GM12878 (cell line): ENCODE measurements around the gene NSL1.
"Not testable (repeated sequence)": the region's sequence is repeated elsewhere in the genome, so short reads cannot be mapped to it uniquely, and the experiment has no call there.

Experiments
- ATF2 ChIP-seq: IDR thresholded peaks from 2 replicates; pipeline ENCODE4 v1.6.1; 2012; ENCODE audit warnings: low read length, inconsistent platforms
- ATF3 ChIP-seq: IDR thresholded peaks from 2 replicates; pipeline ENCODE4 v1.6.1; 2011; ENCODE audit warnings: low read depth, mild to moderate bottlenecking, low read length, moderate library complexity, borderline replicate concordance; ENCODE audit errors: extremely low read depth
- GABPA ChIP-seq: IDR thresholded peaks from 2 replicates; pipeline ENCODE4 v1.6.1; 2014; ENCODE audit warnings: antibody characterized with exemption, low read depth, mild to moderate bottlenecking, inconsistent platforms
- MTA2 ChIP-seq: fragments of 450-650 bp; IDR thresholded peaks from 2 replicates; pipeline ENCODE4 v1.6.1; 2016; ENCODE audit warnings: low read depth, mild to moderate bottlenecking, moderate library complexity
- POLR2A ChIP-seq: IDR thresholded peaks from 2 replicates; pipeline ENCODE4 v1.6.1; 2011; ENCODE audit warnings: low read depth, mild to moderate bottlenecking, low read length
- SIN3A ChIP-seq: IDR thresholded peaks from 2 replicates; pipeline ENCODE4 v1.6.1; 2012; ENCODE audit warnings: low read depth, low read length, improper control_type of control experiment
- TF ChIP-seq, protein P1 (sequence below): fragments of 450-650 bp; conservative IDR thresholded peaks from 2 replicates; pipeline ENCODE4 v1.6.1; 2017; ENCODE audit warnings: mild to moderate bottlenecking, moderate library complexity
- TF ChIP-seq, protein P2 (sequence below): fragments of 450-650 bp; IDR thresholded peaks from 2 replicates; pipeline ENCODE4 v1.6.1; 2017; ENCODE audit warnings: mild to moderate bottlenecking, moderate library complexity
- TF ChIP-seq, protein P3 (sequence below), 3 experiments: IDR thresholded peaks in 2 of 3; conservative IDR thresholded peaks in 1 of 3; 2 replicates each; pipeline ENCODE4 v1.5.1; 2011; ENCODE audit warnings: low read depth in 3 of 3, low read length in 3 of 3, mild to moderate bottlenecking in 3 of 3, control low read depth in 2 of 3, moderate library complexity in 2 of 3, inconsistent platforms in 1 of 3, mixed read lengths in 1 of 3; ENCODE audit not compliant: control insufficient read depth in 2 of 3, insufficient read depth in 1 of 3; ENCODE audit errors: extremely low read depth in 1 of 3

DNA sequence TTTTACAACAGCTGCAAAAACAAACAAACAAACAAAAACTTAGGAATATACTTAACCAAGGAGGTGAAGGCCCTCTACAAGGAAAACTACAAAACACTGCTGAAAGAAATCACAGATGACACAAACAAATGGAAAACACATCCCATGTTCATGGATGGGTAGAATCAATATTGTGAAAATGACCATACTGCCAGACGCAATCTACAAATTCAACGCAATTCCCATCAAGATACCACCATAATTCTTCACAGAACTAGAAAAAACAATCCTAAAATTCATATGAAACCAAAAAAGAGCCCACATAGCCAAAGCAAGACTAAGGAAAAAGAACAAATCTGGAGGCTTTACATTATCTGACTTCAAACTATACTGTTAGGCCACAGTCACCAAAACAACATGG lies 24.8 kb downstream of the NSL1 start:
- not testable (repeated sequence) for TF ChIP-seq ATF3, GABPA, ATF2, SIN3A, POLR2A, MTA2
- TF ChIP-seq, protein P1, sequence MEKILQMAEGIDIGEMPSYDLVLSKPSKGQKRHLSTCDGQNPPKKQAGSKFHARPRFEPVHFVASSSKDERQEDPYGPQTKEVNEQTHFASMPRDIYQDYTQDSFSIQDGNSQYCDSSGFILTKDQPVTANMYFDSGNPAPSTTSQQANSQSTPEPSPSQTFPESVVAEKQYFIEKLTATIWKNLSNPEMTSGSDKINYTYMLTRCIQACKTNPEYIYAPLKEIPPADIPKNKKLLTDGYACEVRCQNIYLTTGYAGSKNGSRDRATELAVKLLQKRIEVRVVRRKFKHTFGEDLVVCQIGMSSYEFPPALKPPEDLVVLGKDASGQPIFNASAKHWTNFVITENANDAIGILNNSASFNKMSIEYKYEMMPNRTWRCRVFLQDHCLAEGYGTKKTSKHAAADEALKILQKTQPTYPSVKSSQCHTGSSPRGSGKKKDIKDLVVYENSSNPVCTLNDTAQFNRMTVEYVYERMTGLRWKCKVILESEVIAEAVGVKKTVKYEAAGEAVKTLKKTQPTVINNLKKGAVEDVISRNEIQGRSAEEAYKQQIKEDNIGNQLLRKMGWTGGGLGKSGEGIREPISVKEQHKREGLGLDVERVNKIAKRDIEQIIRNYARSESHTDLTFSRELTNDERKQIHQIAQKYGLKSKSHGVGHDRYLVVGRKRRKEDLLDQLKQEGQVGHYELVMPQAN, result not testable (repeated sequence)
- TF ChIP-seq, protein P2, sequence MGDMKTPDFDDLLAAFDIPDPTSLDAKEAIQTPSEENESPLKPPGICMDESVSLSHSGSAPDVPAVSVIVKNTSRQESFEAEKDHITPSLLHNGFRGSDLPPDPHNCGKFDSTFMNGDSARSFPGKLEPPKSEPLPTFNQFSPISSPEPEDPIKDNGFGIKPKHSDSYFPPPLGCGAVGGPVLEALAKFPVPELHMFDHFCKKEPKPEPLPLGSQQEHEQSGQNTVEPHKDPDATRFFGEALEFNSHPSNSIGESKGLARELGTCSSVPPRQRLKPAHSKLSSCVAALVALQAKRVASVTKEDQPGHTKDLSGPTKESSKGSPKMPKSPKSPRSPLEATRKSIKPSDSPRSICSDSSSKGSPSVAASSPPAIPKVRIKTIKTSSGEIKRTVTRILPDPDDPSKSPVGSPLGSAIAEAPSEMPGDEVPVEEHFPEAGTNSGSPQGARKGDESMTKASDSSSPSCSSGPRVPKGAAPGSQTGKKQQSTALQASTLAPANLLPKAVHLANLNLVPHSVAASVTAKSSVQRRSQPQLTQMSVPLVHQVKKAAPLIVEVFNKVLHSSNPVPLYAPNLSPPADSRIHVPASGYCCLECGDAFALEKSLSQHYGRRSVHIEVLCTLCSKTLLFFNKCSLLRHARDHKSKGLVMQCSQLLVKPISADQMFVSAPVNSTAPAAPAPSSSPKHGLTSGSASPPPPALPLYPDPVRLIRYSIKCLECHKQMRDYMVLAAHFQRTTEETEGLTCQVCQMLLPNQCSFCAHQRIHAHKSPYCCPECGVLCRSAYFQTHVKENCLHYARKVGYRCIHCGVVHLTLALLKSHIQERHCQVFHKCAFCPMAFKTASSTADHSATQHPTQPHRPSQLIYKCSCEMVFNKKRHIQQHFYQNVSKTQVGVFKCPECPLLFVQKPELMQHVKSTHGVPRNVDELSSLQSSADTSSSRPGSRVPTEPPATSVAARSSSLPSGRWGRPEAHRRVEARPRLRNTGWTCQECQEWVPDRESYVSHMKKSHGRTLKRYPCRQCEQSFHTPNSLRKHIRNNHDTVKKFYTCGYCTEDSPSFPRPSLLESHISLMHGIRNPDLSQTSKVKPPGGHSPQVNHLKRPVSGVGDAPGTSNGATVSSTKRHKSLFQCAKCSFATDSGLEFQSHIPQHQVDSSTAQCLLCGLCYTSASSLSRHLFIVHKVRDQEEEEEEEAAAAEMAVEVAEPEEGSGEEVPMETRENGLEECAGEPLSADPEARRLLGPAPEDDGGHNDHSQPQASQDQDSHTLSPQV, result not testable (repeated sequence)
- TF ChIP-seq, protein P3, sequence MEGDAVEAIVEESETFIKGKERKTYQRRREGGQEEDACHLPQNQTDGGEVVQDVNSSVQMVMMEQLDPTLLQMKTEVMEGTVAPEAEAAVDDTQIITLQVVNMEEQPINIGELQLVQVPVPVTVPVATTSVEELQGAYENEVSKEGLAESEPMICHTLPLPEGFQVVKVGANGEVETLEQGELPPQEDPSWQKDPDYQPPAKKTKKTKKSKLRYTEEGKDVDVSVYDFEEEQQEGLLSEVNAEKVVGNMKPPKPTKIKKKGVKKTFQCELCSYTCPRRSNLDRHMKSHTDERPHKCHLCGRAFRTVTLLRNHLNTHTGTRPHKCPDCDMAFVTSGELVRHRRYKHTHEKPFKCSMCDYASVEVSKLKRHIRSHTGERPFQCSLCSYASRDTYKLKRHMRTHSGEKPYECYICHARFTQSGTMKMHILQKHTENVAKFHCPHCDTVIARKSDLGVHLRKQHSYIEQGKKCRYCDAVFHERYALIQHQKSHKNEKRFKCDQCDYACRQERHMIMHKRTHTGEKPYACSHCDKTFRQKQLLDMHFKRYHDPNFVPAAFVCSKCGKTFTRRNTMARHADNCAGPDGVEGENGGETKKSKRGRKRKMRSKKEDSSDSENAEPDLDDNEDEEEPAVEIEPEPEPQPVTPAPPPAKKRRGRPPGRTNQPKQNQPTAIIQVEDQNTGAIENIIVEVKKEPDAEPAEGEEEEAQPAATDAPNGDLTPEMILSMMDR (IDR thresholded peaks at IDR 0.05 in 2 of 3, conservative IDR thresholded peaks at IDR 0.05 in 1 of 3; ENCODE audit: control insufficient read depth in 2 of 3, extremely low read depth in 1 of 3, insufficient read depth in 1 of 3, low read depth in 3 of 3, low read length in 3 of 3), result not testable (repeated sequence)
